ENCODE data around the gene ENTR1.

The ENTR1 gene, protein sequence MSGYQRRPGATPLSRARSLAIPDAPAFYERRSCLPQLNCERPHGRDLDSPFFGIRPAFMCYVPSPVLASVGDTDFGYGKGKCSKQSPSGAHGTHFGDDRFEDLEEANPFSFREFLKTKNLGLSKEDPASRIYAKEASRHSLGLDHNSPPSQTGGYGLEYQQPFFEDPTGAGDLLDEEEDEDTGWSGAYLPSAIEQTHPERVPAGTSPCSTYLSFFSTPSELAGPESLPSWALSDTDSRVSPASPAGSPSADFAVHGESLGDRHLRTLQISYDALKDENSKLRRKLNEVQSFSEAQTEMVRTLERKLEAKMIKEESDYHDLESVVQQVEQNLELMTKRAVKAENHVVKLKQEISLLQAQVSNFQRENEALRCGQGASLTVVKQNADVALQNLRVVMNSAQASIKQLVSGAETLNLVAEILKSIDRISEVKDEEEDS

DNA sequence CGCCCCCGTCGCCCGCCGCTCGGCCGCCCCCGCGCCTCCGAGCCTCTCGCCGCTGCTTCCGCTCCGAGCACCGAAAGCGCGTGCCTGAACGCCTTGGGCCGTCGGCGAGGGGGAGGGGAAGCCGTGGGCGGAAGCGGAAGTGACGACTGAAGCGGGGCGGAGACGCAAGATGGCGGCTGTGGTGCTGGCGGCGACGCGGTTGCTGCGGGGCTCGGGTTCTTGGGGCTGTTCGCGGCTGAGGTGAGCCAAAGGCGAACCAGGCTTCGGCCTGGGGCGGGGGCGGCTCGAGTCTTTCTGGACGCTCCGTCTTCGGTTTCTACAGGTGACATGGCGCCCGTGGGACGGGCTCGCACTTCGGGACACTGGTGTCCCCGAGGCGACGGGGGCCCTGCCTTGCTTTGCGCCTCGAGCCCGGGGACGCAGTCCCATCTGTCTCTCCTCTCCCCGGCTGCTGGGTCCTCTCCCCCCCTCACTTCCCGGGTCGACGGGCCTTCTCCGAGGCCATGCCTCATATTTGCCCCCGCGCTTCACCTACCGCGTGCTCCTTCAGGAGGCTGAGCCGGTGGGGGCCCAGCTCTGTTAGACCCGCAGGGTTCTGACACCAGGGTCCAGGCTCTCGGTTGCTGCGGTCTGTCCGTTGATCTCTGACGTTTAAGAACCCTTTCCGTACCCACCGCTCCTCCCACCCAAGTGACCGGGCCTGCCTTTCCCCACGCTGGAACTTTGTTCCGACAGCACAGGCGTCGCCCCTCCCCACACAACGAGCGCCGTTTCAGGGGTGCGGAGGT lies at the start of gene ENTR1, which contains the start of gene PMPCA:
Gene ENTR1 (minus strand): TSS at position 115 of the 788 bp plus-strand sequence. CDS start 217 bp downstream, outside the sequence.
Gene PMPCA (plus strand): TSS at position 159 of the 788 bp plus-strand sequence. CDS start 11 bp downstream, at position 170.
- peak; percentile 22 for DNase-seq (ENCODE audit: low read depth, low spot score)
- H3K27ac ChIP-seq, result peak within 1 kb of the TSS; percentile 59

DNA sequence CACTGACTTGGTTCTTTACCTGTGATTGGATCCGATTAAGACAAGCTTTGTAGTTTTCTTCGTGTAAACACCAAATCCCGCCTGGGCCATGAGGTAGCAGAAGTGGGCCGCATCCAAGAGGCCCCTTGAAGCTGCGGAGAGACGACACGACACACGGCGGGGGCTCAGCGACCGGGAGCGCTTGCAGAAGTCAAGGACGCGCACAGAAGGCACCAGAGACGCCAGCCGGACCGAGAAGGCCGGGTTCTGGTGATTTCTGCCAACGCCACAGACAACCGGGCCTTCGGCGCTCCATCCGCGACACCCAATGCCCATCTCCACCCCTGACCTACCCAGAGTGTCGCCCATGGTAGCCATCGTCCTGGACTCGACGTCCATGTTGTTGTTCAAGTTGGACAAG lies 49.0 kb upstream of the ENTR1 start:
- no peak for DNase-seq (ENCODE audit: low read depth, low spot score)

DNA sequence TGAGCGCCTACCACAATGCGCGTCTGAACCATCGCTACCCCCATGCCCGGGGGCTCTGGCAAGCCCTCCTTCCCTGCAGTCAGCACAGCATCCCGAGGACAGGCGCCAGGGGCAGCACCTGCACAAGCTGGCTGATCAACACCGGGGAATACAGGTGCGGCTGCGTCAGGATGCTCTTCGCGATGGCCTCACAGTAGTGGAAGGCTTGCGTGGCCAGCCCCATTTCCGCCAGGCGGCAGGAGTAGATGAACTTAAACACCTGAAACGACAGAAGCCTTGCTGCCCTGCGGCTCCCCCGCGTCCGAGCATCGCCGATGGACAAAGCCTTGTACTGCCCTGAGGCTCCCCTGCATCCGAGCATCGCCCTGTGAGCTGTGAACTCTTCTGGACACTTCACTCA lies 46.9 kb upstream of the ENTR1 start:
- H3K27ac ChIP-seq, result no peak overlapping the region
- no peak for DNase-seq (ENCODE audit: low read depth, low spot score)

More for the DNA sequence above, 49.0 kb upstream of the ENTR1 start:
- no peak overlapping the region for H3K27ac ChIP-seq

DNA sequence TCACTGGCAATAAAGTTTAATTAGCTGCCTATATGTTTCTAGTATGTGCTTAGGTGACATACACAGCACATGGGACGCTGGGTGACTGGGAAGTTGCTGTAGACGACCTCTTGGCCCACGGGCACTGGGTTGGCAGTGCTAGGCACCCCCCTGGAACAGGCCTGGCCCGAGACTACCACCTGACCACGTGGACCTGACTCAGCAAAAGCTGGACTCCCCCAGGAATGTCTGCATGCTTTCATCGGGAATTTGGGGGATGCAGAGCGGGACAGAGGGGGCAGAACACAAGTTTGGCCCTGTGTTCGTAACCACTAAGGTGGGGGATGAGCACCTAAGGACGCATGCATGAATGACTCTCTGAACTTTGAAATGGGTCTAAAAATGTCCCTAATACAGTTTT lies 45.8 kb upstream of the ENTR1 start:
- no peak for DNase-seq (ENCODE audit: low read depth, low spot score)

DNA sequence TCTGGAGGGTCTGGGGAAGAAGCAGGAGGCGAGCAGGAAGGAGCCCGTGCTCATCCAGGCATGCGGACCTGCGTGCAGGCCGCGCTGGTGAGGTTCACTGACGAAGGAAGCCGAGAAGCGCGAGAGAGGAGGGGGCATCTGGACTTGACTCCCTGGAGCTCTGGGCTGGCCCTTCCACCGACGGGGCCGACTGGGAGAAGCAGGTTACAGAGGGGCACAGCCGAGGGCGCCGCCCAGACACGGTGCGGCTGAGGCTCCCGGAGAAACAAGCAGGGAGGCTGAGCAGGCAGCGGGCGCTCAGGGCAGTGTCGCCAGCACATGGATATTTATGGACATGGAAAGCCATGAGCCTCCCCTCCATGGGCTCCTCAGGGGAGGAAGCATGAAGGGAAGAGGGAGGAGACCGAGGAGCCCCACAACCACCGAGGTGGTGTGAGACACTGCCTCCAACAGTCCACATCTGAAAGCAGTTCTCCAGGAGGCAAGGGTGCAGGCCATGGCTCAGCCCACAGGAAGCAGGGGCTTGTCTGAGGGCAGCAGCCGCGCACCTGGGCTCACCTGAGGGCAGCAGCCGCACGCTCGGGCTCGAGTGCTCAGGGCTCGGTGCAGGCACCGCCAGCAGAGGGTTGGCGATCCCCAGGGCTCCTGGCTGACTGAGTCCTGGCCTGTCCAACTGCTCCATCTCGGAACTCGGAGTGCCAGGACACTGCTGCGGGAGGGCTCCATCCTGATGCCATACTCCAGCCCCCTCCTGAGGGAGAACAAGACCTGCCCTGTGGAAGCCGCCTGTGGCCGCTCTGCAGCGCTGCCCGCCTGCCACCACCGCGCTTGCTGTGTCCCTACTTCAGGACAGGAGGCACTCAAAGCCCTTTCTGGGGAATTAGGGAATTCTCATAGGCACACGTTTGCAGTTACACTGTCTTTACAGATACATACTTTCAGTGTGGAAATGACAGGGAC lies 44.9 kb upstream of the ENTR1 start:
- no peak overlapping the region for H3K27ac ChIP-seq
- no peak for DNase-seq (ENCODE audit: low read depth, low spot score)

More for the DNA sequence above, 45.8 kb upstream of the ENTR1 start:
- no peak overlapping the region for H3K27ac ChIP-seq

DNA sequence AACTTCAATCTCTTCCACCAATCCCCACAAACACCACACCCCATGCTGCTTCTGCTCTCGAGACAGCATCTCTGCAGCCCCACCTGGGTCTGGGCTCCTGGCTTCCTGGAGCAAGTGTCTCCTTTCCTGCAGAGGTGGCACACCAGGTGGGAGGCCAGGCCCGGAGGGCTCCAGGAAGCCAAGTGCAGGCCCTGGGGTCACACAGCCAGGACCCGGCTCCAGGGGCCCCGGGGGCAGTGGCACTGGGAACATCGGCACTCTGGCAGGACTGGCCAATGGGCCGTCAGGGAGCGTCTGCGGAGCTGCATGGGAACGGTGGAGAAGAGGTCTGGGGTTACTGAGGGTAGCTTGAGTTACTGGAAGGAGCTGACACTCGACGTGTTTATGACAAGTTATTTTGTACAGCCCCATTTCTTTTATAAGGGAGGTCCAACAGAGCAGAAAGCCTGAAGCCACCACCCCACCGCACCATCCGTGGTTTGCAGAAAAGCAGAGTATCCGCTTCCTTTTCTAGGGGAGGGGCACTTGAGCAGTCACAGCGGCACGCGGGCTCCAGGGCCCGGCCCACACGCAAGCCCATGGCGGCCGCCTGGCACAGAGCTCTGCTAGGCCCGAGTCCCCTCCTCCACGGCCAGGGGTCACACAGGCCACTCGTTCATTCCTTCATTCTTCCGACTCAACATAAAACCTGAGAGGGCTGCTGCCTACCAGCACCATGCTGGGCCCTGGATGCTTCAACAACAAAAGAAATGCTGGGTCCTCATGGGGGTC lies 43.8 kb upstream of the ENTR1 start:
- no peak for DNase-seq (ENCODE audit: low read depth, low spot score)
- H3K27ac ChIP-seq, result no peak overlapping the region

DNA sequence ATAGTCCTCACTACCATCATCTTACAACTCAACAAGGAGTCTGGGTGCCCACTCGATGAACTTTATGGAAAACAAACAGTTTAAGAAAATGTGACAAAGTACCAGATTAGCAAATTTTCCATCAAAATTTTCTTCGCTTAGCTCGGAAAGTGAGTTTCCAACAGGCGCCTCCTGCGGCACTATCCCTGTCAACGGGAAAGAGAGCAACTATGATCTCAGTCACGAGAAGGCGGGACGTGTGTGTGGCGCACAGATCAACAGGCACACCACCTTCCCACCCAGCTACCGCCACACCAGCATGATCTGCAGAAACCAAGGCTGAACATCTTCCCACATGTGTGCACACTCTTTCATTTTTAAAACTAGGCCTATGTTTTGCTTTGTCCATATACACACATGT lies 42.9 kb upstream of the ENTR1 start:
- H3K27ac ChIP-seq, result no peak overlapping the region
- DNase-seq (ENCODE audit: low read depth, low spot score), result no peak

DNA sequence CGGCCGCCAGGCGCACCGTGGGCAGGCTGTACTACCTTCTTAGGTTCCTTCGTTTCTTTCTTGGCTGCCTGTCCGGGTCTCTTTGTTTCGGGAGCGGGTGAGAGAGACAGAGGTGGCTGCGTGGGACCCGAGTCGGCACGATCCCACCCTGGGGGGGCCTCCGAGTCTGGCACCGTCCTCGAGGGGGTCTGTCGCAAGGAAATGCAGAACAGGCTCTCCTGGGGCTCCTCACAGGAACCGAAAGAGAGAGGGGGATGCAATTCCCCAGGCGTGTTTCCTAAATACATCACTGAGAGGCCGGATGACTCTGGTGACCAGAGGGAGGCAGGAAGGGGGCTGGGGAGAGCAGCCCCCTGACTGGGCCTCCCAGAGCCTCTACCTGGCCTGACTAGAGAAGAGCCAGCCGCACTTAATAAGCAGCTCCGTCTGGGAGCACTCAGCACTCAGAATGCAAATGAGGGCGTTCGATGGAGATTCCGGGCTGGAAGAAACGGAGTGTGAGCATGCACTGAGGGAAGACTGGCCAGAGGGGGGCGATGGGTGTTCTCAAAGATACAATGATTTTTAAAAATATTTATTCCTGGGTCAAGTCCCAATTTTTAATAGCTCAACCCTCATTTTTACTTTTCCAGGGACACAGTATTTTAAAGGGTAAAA lies 40.9 kb upstream of the ENTR1 start:
- DNase-seq (ENCODE audit: low read depth, low spot score), result no peak
- no peak overlapping the region for H3K27ac ChIP-seq

DNA sequence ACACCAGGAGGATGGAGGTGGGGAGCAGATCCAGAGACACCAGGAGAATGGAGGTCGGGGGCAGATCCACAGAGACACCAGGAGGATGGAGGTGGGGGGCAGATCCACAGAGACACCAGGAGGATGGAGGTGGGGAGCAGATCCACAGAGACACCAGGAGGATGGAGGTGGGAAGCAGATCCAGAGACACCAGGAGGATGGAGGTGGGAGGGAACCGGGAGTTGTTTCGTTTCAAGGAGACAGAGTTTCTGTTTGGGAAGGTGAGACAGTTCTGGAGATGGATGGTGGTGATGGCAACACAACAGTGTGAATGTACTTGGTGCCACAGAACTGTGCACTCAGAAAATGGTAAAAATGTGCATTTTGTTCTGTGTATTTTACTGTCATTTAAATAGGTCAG lies 38.2 kb upstream of the ENTR1 start:
- no peak overlapping the region for H3K27ac ChIP-seq
- DNase-seq (ENCODE audit: low read depth, low spot score), result no peak

DNA sequence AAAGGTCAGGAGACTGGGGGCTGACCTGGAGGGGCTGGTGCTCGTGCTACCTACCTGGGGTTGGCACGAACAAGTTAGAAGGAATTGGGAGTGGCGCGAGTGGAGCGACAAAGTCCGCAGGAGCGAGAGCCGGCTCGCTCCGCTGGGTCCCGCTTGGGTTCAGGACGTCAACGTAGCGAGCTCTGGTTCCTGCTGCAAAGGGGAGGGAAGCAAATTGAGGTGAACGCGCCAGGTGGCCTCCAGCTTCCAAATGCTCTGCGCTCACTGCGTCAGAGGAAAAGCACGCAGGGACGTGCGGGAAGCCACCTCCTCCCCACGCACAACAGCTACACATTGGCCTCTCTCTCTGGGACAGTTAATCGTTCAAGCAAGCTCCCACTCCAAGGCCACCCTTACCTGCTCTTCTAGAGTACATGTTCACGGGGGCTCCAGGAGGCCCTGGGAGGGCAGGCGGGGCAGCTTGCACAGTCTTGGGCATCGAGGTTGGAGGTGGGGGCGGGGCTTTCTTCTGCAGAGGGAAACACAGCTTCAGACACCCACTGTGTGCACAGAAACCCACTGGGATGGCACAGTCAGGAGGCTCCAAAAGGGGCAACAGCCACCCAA lies 36.9 kb upstream of the ENTR1 start:
- no peak for DNase-seq (ENCODE audit: low read depth, low spot score)

DNA sequence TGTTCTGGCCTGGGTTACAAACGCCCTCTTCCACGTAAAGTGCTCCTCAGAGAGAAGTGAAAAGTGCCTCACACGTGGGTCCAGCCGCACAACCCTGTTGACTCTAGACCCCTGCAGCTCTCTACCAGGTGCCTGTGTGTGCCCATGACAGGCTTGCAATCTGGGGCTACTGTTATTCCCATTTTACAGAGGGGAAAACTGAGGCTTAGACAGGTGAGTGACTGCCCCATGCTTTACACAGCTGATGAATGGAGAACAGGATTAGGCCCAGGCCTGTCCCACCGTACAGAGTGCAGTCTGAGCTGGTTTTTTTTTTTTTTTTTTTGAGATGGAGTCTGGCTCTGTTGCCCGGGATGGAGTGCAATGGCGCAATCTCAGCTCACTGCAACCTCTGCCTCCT lies 35.4 kb upstream of the ENTR1 start:
- DNase-seq (ENCODE audit: low read depth, low spot score), result no peak
- H3K27ac ChIP-seq, result no peak overlapping the region

More for the DNA sequence above, 36.9 kb upstream of the ENTR1 start:
- no peak overlapping the region for H3K27ac ChIP-seq

DNA sequence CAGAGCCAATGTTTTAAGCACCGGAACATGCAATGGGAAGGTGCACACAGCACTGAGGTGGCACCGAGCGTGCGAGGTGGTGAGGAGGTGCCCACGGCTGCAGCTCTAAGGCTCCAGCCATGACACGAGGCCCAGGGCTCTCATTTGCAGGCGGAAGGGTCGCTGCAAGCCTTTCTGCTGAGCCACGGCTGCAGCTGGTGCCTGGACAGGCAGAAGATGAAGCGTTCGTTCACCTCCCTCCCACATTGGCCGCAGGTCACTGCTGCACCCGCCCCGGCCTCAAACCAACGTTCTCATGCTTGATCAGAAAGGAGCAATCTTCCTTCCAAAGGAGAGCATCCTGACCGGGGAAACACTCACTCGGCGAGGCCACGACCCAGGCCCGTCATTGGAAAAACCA lies 33.7 kb upstream of the ENTR1 start:
- H3K27ac ChIP-seq, result no peak overlapping the region
- no peak for DNase-seq (ENCODE audit: low read depth, low spot score)

DNA sequence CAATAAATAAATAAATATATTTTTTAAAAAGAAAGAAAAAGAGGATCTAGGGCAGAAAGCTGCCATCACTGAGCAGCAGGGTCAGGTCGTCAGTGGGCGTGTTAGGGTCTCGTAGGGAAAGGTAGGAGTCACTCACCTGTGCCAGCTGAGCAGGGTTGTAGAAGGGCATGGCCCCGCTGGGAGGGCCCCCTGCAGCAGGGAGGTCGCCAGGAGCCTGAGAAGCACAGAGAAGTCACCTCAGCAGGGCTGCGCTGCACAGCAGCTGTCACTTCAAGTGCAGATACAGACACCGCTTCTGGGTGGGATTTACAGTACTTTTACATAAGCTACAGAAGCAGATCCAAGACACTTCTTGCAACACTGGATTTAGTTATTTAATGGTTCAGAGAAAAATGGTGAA lies 33.3 kb upstream of the ENTR1 start:
- no peak for DNase-seq (ENCODE audit: low read depth, low spot score)
- H3K27ac ChIP-seq, result no peak overlapping the region

DNA sequence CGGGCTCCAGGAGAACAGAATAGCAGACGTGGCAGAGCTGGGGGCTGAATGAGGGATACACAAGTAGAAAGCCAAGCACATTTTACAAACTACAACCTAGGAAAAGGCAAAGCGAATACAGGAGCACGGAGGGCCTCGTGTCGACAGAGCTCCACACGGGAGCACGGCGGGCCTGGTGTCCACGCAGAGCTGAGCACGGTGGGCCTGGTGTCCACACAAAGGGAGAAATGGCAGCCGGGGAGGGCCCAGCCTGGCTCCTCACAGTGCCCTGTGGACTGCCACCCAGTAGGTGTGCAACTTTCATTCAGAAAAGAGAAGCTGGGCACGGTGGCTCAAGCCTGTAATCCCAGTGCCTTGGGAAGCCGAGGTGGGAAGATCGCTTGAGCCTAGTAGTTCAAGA lies 32.7 kb upstream of the ENTR1 start:
- DNase-seq (ENCODE audit: low read depth, low spot score), result no peak
- no peak overlapping the region for H3K27ac ChIP-seq

DNA sequence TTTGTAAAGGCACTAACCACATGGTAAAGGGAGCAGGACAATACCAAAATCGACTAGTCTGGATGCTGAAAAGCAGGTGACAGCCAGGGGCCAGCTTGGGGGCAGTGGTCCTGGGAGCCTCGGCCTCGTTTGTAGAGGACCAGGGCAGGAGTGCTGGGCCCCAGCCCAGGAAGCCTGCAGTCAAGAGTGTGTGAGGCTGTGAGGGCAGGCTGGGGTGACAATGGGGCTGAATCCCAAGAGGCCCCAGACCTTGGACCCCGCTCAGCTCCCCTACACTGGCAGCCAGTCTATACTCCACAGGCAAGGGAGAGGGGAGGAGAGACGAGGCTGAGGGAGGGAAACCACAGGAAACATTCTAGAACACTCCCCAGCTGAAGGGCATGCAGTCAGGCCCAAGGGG lies 31.9 kb upstream of the ENTR1 start:
- DNase-seq (ENCODE audit: low read depth, low spot score), result no peak
- no peak overlapping the region for H3K27ac ChIP-seq

DNA sequence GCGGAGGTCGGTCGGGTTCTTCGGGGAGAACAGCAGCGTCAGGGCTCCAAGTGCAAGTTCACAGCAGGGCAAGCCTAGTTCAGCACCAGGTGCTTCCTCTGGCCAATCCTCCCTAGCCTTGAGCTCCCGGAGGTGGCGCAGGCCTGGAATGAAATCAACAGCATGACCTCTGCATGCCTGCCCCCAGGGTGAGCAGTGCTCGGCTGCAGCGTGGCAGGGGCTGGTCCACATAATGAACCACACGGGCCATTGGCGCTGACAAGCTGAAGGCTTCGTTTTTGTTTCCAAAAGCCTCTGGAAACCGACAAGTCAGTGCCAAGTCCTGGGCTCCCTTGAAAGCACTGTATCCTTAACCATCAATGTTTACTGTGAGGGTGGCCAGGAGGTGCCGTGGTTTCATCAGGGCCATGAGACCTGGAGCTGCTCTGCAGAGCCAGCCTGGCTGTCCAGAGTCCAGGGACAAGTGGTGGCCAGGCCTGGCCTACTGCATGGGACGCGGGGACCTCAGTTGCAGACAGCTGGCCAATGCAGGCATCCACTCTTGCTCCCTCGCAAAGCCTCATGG lies 31.3 kb upstream of the ENTR1 start:
- no peak for DNase-seq (ENCODE audit: low read depth, low spot score)
- H3K27ac ChIP-seq, result no peak overlapping the region

DNA sequence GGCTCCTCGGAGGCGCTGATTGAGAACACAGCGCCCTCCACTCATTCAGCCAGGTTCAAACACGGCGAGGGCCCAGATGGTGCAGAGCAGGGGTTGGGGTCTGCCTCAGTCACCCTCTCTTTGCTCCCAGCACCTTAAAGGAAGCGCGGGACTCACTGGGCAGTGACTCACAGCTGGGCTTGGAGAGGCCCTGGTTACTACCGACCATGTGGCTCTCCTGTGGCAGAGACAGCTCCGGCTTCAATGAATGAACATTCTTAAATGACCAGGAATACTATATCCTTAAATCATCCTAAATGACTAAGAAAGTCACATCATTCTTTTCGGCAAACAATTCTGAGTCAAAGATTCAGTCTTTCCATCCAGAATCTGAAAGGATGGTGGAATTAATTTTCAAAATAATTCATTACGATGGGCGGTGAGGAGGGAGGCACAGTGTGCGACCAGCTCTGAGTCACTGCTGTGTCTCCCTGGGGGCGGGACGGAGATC lies 30.8 kb upstream of the ENTR1 start:
- no peak for DNase-seq (ENCODE audit: low read depth, low spot score)
- no peak overlapping the region for H3K27ac ChIP-seq

Data from epithelial cell of prostate (primary cell).